Measurements from ENCODE around the gene RNF217. TPM values are rescaled to one million over a fixed set of nuclear protein-coding genes. Genes with fewer than 3 reads are reported as not detected.
"Not testable (repeated sequence)": the region's sequence is repeated elsewhere in the genome, so short reads cannot be mapped to it uniquely, and the experiment has no call there.

RNF217 gene, protein sequence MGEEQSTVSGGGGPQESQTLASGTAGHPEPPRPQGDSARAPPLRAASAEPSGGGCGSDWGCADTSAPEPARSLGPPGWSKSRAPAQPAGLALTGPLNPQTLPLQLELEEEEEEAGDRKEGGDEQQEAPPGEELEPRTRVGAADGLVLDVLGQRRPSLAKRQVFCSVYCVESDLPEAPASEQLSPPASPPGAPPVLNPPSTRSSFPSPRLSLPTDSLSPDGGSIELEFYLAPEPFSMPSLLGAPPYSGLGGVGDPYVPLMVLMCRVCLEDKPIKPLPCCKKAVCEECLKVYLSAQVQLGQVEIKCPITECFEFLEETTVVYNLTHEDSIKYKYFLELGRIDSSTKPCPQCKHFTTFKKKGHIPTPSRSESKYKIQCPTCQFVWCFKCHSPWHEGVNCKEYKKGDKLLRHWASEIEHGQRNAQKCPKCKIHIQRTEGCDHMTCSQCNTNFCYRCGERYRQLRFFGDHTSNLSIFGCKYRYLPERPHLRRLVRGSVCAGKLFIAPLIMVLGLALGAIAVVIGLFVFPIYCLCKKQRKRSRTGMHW
- total RNA-seq, result 10 to 100 TPM in 9 of 10 donors, 1 to 10 TPM in 1; 8.4 to 26.9 (median 14.9) TPM
- polyA plus RNA-seq, result 1 to 10 TPM; 2.1 to 4.8 TPM
- long read RNA-seq, donor 1, full-length matches to known transcripts, result 2 of 5 reads
- long read RNA-seq, donor 1, partial matches to known transcripts, result 0 of 5 reads
- long read RNA-seq, donor 1, other reads (novel, unspliced or antisense), result 3 of 5 reads
- long read RNA-seq, donor 2, full-length matches to known transcripts, result 8 of 10 reads
- long read RNA-seq, donor 2, partial matches to known transcripts, result 0 of 10 reads
- long read RNA-seq, donor 2, other reads (novel, unspliced or antisense), result 2 of 10 reads
- long read RNA-seq, donor 3, partial matches to known transcripts, result 0 of 4 reads
- long read RNA-seq, donor 3, other reads (novel, unspliced or antisense), result 4 of 4 reads

DNA sequence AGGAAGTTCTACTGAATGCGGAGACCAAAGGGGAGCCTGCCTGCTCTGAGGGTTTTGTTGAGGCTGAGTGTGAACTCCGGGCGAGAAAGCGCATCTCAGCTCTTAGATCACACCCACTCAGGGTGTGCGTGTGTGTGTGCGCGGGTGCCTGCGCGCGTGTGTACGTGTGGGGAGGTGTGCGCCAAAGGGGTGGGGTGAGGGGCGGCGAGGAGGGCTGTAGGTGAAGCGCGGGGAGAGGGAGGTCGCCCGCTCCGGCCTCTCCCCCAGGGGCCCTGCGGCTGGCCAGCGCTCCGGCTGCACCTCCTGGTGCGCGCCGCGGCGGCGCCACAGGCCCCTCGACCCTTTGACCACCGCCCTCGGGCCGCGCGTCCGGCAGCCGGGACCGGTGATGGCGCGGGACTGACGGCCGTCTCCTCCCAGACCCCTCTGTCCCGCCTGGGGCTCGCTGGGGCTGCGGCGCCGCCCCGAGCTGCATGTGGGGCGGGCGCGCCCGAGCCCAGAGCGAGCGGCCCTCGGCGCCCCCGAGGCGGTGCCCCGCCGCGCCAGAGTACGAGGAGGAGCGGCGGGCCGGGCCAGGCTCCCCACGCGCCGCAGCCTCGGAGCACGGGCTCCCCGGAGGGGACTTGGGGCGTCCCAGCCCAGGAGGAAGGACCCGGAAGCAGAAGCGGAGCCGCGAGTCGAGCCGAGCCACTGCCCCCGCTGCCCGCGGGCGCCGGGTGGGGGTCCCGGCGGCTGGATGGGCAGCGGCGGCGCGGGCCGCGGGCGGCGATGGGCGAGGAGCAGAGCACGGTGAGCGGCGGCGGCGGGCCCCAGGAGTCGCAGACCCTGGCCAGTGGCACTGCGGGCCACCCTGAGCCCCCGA, at the start of gene RNF217:
TSS of gene RNF217 (plus strand) at position 661 of the 862 bp plus-strand sequence. CDS start at position 769, 108 bp downstream.
- peaks cover 0 to 8% (median 0%) of the 10 kb centered on the region in 9 donors for H3K36me3 ChIP-seq
- DNase-seq (peak; percentile 62 to 71), ATAC-seq (peak; percentile 68 to 92 (median 78))
- intact Hi-C loops (cut with DNase I), result loop anchor here in 8 of 10 donors (5.0 to 10.0 kb wide), 7 partner anchors 40 to 245 kb away; no protein-coding TSS in a partner anchor
- TF ChIP-seq, protein P1, sequence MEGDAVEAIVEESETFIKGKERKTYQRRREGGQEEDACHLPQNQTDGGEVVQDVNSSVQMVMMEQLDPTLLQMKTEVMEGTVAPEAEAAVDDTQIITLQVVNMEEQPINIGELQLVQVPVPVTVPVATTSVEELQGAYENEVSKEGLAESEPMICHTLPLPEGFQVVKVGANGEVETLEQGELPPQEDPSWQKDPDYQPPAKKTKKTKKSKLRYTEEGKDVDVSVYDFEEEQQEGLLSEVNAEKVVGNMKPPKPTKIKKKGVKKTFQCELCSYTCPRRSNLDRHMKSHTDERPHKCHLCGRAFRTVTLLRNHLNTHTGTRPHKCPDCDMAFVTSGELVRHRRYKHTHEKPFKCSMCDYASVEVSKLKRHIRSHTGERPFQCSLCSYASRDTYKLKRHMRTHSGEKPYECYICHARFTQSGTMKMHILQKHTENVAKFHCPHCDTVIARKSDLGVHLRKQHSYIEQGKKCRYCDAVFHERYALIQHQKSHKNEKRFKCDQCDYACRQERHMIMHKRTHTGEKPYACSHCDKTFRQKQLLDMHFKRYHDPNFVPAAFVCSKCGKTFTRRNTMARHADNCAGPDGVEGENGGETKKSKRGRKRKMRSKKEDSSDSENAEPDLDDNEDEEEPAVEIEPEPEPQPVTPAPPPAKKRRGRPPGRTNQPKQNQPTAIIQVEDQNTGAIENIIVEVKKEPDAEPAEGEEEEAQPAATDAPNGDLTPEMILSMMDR (IDR thresholded peaks at IDR 0.05), result peak in 5 of 9 donors; percentile 8 to 33 (median 13)
- H3K27ac ChIP-seq, result peak within 1 kb of the TSS; percentile 83 to 96 (median 93)
- no peaks in the 10 kb centered on the region for H3K9me3 ChIP-seq
- WGBS, 2 donors, result 0 to 1% methylated on average over 82 to 101 of the region's 101 CpGs
- no peaks in the 10 kb centered on the region for H3K27me3 ChIP-seq
- H3K4me3 ChIP-seq, result peak within 1 kb of the TSS; percentile 71 to 91 (median 83)
- peaks cover 0 to 42% (median 37%) of the 10 kb centered on the region in 9 donors for H3K4me1 ChIP-seq

DNA sequence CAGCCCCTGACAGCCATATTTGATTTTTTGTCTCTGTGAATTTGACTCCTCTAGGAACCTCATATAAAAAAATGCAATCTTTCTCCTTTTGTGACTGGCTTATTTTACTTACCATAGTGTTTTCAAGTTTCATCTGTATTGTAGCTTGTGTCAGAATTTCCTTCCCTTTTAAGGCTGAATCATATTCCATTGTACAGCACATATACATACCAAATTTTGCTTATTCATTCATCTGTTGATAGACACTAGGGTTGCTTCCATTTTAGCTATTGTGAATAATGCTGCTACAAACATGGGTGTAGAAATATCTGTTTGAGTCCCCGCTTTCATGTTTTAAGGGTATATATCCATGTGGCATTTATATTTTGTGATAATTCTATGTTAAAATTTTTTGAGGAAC, 49.2 kb upstream of the RNF217 start:
- ATAC-seq (no peak), DNase-seq (no peak)
- Histone ChIP-seq H3K27me3 (no peaks in the 10 kb centered on the region), H3K36me3 (no peaks in the 10 kb centered on the region), H3K27ac (no peak overlapping the region), H3K4me3 (no peak overlapping the region), H3K9me3 (no peaks in the 10 kb centered on the region), H3K4me1 (no peaks in the 10 kb centered on the region)
- intact Hi-C loops (cut with DNase I), result loop anchor here in 1 of 10 donors (2.0 kb wide), 1 partner anchor 64 kb away; no protein-coding TSS in a partner anchor
- TF ChIP-seq, protein P1 (IDR thresholded peaks at IDR 0.05), result no peak
- 98% methylated on average over 1 of the region's 1 CpG for WGBS, 2 donors

DNA sequence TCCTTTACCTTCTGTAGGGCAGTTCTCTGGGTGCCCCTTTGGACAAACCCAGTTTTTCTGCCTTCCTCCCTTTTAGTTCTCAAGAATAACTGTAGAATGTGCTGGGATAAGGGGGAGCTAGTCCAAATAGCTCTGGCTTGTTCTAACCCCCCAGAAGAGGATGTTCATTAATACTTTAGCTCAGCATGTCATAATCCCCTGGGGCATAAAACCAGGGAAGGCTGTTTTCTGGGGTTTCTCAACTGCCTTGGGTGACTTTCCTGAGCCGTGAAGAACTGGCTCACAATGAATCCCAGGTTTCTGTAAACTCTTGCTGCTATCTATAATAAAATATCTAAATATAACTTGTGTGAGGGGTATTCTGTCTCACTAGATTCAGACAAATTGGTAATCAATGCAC, 44.5 kb upstream of the RNF217 start:
- intact Hi-C loops (cut with DNase I), result no loop called here
- no peak for ATAC-seq

DNA sequence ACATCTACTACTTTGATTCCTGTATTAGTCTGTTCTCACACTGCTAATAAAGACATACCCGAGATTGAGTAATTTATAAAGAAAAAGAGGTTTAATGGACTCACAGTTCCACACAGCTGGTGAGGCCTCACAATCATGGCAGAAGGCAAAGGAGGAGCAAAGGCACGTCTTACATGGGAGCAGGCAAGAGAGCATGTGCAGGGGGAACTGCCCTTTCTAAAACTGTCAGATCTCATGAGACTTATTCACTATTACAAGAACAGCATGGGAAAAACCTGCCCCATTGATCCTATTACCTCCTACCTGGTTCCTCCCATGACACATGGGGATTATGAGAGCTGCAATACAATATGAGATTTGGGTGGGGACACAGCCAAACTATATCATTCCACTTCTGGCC, 42.5 kb upstream of the RNF217 start:
- WGBS, 2 donors, result 89 to 97% methylated on average over 2 of the region's 2 CpGs
- intact Hi-C loops (cut with DNase I), result not testable (repeated sequence)
- H3K9me3 ChIP-seq, result peaks cover 0 to 15% (median 0%) of the 10 kb centered on the region in 11 donors

More for the DNA sequence above, 44.5 kb upstream of the RNF217 start:
- DNase-seq, result no peak
- Histone ChIP-seq H3K36me3 (no peaks in the 10 kb centered on the region), H3K9me3 (peaks cover 0 to 15% (median 0%) of the 10 kb centered on the region in 11 donors), H3K4me1 (no peaks in the 10 kb centered on the region), H3K4me3 (no peak overlapping the region), H3K27me3 (no peaks in the 10 kb centered on the region), H3K27ac (no peak overlapping the region)
- WGBS, 2 donors, result 84 to 93% methylated on average over 1 of the region's 1 CpG
- TF ChIP-seq, protein P1 (IDR thresholded peaks at IDR 0.05), result no peak

More for the DNA sequence above, 42.5 kb upstream of the RNF217 start:
- H3K4me3 ChIP-seq, H3K36me3 ChIP-seq, H3K27ac ChIP-seq, ATAC-seq, H3K4me1 ChIP-seq, H3K27me3 ChIP-seq, DNase-seq: not testable (repeated sequence)
